ENCODE data around the gene DCC.

DCC gene

DNA sequence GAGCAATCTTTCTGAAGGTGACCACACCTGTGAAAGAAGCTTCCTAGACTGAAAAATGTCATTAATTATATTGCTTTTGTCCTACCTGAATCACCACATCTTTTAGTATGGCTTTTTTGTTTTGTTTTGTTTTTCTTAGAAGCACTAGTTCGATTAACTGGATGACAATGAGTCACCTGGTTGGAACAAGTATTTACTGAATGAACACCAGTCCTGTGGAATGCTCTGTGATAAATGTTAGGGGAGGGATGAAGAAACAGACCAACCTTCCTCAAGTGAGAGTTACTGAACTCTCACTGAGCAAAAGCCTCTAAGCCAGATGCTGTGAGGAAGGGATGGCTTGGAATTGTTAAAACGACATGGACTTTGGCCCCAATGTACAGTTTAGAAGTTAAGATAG is 26.8 kb upstream of the DCC start:
- no peak overlapping the region for H3K4me2 ChIP-seq (ENCODE audit: low read length, poor library complexity, severe bottlenecking)
- H3K9ac ChIP-seq (ENCODE audit: low read length), result no peak overlapping the region
- no peaks in the 10 kb centered on the region for H3K27me3 ChIP-seq (ENCODE audit: control insufficient read depth in 1 of 2, insufficient read depth in 1 of 2, low read length in 2 of 2)
- 21% methylated on average over 2 of the region's 2 CpGs for WGBS
- H2BK15ac ChIP-seq (ENCODE audit: low read depth, poor library complexity, severe bottlenecking), result no peak overlapping the region
- no peak overlapping the region for H2AFZ ChIP-seq (ENCODE audit: low read depth, low read length)
- H3K4me3 ChIP-seq (ENCODE audit: insufficient read depth in 1 of 2, low read depth in 1 of 2, low read length in 2 of 2), result no peak overlapping the region
- no peaks in the 10 kb centered on the region for H3K79me1 ChIP-seq (replicated peaks; ENCODE audit: low read length, poor library complexity, severe bottlenecking)
- no peak overlapping the region for H4K91ac ChIP-seq (ENCODE audit: low read length)
- no peak overlapping the region for H3K18ac ChIP-seq (ENCODE audit: low read depth in 1 of 2, low read length in 2 of 2)
- no peak overlapping the region for H3K27ac ChIP-seq (ENCODE audit: low read length, poor library complexity, severe bottlenecking)
- no peak overlapping the region for H2BK12ac ChIP-seq (ENCODE audit: low read length in 2 of 2)
- H2BK5ac ChIP-seq (ENCODE audit: low read depth, low read length, poor library complexity, severe bottlenecking), result no peak overlapping the region
- H3K23ac ChIP-seq (ENCODE audit: low read length in 2 of 2), result no peak overlapping the region
- H2AK5ac ChIP-seq (ENCODE audit: low read length, severe bottlenecking), result no peak overlapping the region
- peaks cover 4% of the 10 kb centered on the region for H3K9me3 ChIP-seq (ENCODE audit: control insufficient read depth, low read length)
- no peaks in the 10 kb centered on the region for H3K4me1 ChIP-seq (ENCODE audit: control insufficient read depth, insufficient read depth, low read depth, low read length)
- DNase-seq, result no peak
- no peak overlapping the region for H3K4ac ChIP-seq (ENCODE audit: low read depth in 1 of 2, low read length in 2 of 2)
- no peak overlapping the region for H4K8ac ChIP-seq (ENCODE audit: low read length)
- no peak overlapping the region for H3K14ac ChIP-seq (ENCODE audit: low read length in 2 of 2)
- H2BK120ac ChIP-seq (ENCODE audit: low read depth, low read length), result no peak overlapping the region
- H3K36me3 ChIP-seq (ENCODE audit: control insufficient read depth in 1 of 2, insufficient read depth in 2 of 2, low read depth in 1 of 2, low read length in 2 of 2), result no peaks in the 10 kb centered on the region

DNA sequence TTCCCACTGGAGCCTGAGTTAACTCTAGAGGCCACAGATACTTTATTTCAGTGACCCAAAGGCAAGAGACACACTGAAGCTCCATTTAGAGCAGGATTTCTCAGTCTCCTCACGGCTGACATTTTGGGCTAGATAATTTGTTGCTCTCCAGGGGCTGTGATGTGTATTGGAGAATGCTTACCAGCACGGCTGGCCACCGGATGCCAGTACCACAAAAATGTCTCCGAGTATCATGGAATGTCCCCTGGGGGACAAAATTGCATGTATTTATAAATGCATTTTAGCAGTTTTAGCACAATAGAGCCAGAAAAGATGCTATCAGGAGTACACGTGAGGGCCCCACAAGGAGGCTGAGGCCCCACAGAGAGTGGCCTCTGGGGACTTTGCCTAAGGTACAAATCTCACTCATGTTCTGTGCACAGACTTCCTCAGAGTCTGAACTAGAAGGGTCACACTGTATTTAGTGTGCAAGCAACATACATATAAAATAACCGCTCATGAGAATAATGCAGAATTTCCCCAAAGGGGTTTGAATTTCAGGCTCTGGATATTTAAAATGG is 20.5 kb upstream of the DCC start:
- Histone ChIP-seq H3K9me3 (ENCODE audit: control insufficient read depth, low read length) (peaks cover 4% of the 10 kb centered on the region), H3K14ac (ENCODE audit: low read length in 2 of 2) (no peak overlapping the region), H2BK120ac (ENCODE audit: low read depth, low read length) (no peak overlapping the region), H2AK5ac (ENCODE audit: low read length, severe bottlenecking) (no peak overlapping the region), H3K23ac (ENCODE audit: low read length in 2 of 2) (no peak overlapping the region), H2BK12ac (ENCODE audit: low read length in 2 of 2) (no peak overlapping the region), H3K4me2 (ENCODE audit: low read length, poor library complexity, severe bottlenecking) (no peak overlapping the region), H3K18ac (ENCODE audit: low read depth in 1 of 2, low read length in 2 of 2) (no peak overlapping the region), H3K4me3 (ENCODE audit: insufficient read depth in 1 of 2, low read depth in 1 of 2, low read length in 2 of 2) (no peak overlapping the region), H3K79me1 (replicated peaks; ENCODE audit: low read length, poor library complexity, severe bottlenecking) (no peaks in the 10 kb centered on the region), H3K4me1 (ENCODE audit: control insufficient read depth, insufficient read depth, low read depth, low read length) (no peaks in the 10 kb centered on the region), H3K9ac (ENCODE audit: low read length) (no peak overlapping the region), H2BK5ac (ENCODE audit: low read depth, low read length, poor library complexity, severe bottlenecking) (no peak overlapping the region), H4K8ac (ENCODE audit: low read length) (no peak overlapping the region), H3K27me3 (ENCODE audit: control insufficient read depth in 1 of 2, insufficient read depth in 1 of 2, low read length in 2 of 2) (no peaks in the 10 kb centered on the region), H2AFZ (ENCODE audit: low read depth, low read length) (no peak overlapping the region), H4K91ac (ENCODE audit: low read length) (no peak overlapping the region), H3K4ac (ENCODE audit: low read depth in 1 of 2, low read length in 2 of 2) (no peak overlapping the region), H2BK15ac (ENCODE audit: low read depth, poor library complexity, severe bottlenecking) (no peak overlapping the region), H3K36me3 (ENCODE audit: control insufficient read depth in 1 of 2, insufficient read depth in 2 of 2, low read depth in 1 of 2, low read length in 2 of 2) (no peaks in the 10 kb centered on the region), H3K27ac (ENCODE audit: low read length, poor library complexity, severe bottlenecking) (no peak overlapping the region)
- WGBS, result 52% methylated on average over 6 of the region's 6 CpGs
- no peak for DNase-seq

DNA sequence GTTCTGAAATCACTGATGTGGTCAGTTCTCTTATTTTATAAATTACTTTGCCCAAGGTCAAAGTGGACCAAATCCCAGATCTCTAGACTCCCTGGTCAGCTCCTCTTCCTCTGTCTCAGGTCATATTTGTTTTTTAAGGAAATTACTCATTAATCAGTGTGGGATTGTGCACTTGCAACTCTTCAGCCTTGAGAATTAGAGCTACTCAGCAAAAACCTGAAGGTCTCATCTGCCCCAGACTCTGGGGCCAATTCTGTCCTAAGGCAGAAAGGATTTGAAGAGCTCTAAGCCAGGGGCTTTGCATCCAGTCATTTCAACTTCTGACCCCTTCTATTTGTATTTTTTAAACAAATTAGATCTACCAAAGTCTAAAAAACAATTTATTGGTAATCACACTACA is 17.7 kb upstream of the DCC start:
- no peak overlapping the region for H2BK5ac ChIP-seq (ENCODE audit: low read depth, low read length, poor library complexity, severe bottlenecking)
- H3K4me1 ChIP-seq (ENCODE audit: control insufficient read depth, insufficient read depth, low read depth, low read length), result no peaks in the 10 kb centered on the region
- H3K9me3 ChIP-seq (ENCODE audit: control insufficient read depth, low read length), result no peaks in the 10 kb centered on the region
- no peak overlapping the region for H3K4ac ChIP-seq (ENCODE audit: low read depth in 1 of 2, low read length in 2 of 2)
- no peak overlapping the region for H2BK12ac ChIP-seq (ENCODE audit: low read length in 2 of 2)
- H2AFZ ChIP-seq (ENCODE audit: low read depth, low read length), result no peak overlapping the region
- H4K91ac ChIP-seq (ENCODE audit: low read length), result no peak overlapping the region
- no peak overlapping the region for H2AK5ac ChIP-seq (ENCODE audit: low read length, severe bottlenecking)
- H3K36me3 ChIP-seq (ENCODE audit: control insufficient read depth in 1 of 2, insufficient read depth in 2 of 2, low read depth in 1 of 2, low read length in 2 of 2), result no peaks in the 10 kb centered on the region
- no peak overlapping the region for H3K18ac ChIP-seq (ENCODE audit: low read depth in 1 of 2, low read length in 2 of 2)
- H2BK120ac ChIP-seq (ENCODE audit: low read depth, low read length), result no peak overlapping the region
- no peak overlapping the region for H3K14ac ChIP-seq (ENCODE audit: low read length in 2 of 2)
- H3K9ac ChIP-seq (ENCODE audit: low read length), result no peak overlapping the region
- H3K27ac ChIP-seq (ENCODE audit: low read length, poor library complexity, severe bottlenecking), result no peak overlapping the region
- no peaks in the 10 kb centered on the region for H3K27me3 ChIP-seq (ENCODE audit: control insufficient read depth in 1 of 2, insufficient read depth in 1 of 2, low read length in 2 of 2)
- no peak overlapping the region for H3K23ac ChIP-seq (ENCODE audit: low read length in 2 of 2)
- DNase-seq, result no peak
- H4K8ac ChIP-seq (ENCODE audit: low read length), result no peak overlapping the region
- no peak overlapping the region for H3K4me3 ChIP-seq (ENCODE audit: insufficient read depth in 1 of 2, low read depth in 1 of 2, low read length in 2 of 2)
- H3K4me2 ChIP-seq (ENCODE audit: low read length, poor library complexity, severe bottlenecking), result no peak overlapping the region
- H2BK15ac ChIP-seq (ENCODE audit: low read depth, poor library complexity, severe bottlenecking), result no peak overlapping the region
- H3K79me1 ChIP-seq (replicated peaks; ENCODE audit: low read length, poor library complexity, severe bottlenecking), result no peaks in the 10 kb centered on the region

DNA sequence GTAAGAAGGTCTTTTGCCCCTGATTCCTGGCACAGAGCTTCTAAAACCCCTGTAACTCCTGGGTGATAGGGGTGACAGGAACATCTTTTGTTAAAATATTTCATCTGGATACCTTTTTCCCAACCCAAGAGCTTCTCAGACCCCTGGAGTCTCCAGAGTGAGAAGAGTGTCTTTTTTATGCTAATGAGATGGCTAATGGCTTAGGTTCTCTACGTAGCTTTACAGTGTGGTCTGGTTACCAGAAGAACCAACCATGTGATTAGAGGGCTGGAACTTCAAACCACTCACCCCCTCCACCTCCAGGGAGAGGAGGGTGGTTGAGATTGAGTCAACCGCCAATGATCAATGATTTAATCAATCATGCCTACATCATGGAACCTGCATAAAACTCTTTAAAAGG is 16.2 kb upstream of the DCC start:
- H3K9ac ChIP-seq (ENCODE audit: low read length), result no peak overlapping the region
- no peak overlapping the region for H3K4ac ChIP-seq (ENCODE audit: low read depth in 1 of 2, low read length in 2 of 2)
- H3K79me1 ChIP-seq (replicated peaks; ENCODE audit: low read length, poor library complexity, severe bottlenecking), result no peaks in the 10 kb centered on the region
- H2AFZ ChIP-seq (ENCODE audit: low read depth, low read length), result no peak overlapping the region
- DNase-seq, result no peak
- H2BK15ac ChIP-seq (ENCODE audit: low read depth, poor library complexity, severe bottlenecking), result no peak overlapping the region
- H3K23ac ChIP-seq (ENCODE audit: low read length in 2 of 2), result no peak overlapping the region
- no peak overlapping the region for H3K27ac ChIP-seq (ENCODE audit: low read length, poor library complexity, severe bottlenecking)
- H3K36me3 ChIP-seq (ENCODE audit: control insufficient read depth in 1 of 2, insufficient read depth in 2 of 2, low read depth in 1 of 2, low read length in 2 of 2), result no peaks in the 10 kb centered on the region
- no peaks in the 10 kb centered on the region for H3K9me3 ChIP-seq (ENCODE audit: control insufficient read depth, low read length)
- WGBS, result no CpG with 5 or more reads among the region's 2 CpGs
- H3K18ac ChIP-seq (ENCODE audit: low read depth in 1 of 2, low read length in 2 of 2), result no peak overlapping the region
- H2AK5ac ChIP-seq (ENCODE audit: low read length, severe bottlenecking), result no peak overlapping the region
- H2BK120ac ChIP-seq (ENCODE audit: low read depth, low read length), result no peak overlapping the region
- H3K4me2 ChIP-seq (ENCODE audit: low read length, poor library complexity, severe bottlenecking), result no peak overlapping the region
- H4K8ac ChIP-seq (ENCODE audit: low read length), result no peak overlapping the region
- H3K27me3 ChIP-seq (ENCODE audit: control insufficient read depth in 1 of 2, insufficient read depth in 1 of 2, low read length in 2 of 2), result no peaks in the 10 kb centered on the region
- H3K4me3 ChIP-seq (ENCODE audit: insufficient read depth in 1 of 2, low read depth in 1 of 2, low read length in 2 of 2), result no peak overlapping the region
- no peak overlapping the region for H3K14ac ChIP-seq (ENCODE audit: low read length in 2 of 2)
- H4K91ac ChIP-seq (ENCODE audit: low read length), result no peak overlapping the region
- H2BK12ac ChIP-seq (ENCODE audit: low read length in 2 of 2), result no peak overlapping the region
- no peak overlapping the region for H2BK5ac ChIP-seq (ENCODE audit: low read depth, low read length, poor library complexity, severe bottlenecking)
- H3K4me1 ChIP-seq (ENCODE audit: control insufficient read depth, insufficient read depth, low read depth, low read length), result no peaks in the 10 kb centered on the region

Data from mesenchymal stem cell (in vitro differentiated cells and primary cell).